GM19455 (cell line): Measurements from ENCODE around the gene ATP1A2.

Source experiments
- ATAC-seq: cut with Tn5 transposase; IDR thresholded peaks from one replicate; pipeline ENCODE4 v1.9.1; 2021; ENCODE audit not compliant: unreplicated experiment

ATP1A2 gene

DNA sequence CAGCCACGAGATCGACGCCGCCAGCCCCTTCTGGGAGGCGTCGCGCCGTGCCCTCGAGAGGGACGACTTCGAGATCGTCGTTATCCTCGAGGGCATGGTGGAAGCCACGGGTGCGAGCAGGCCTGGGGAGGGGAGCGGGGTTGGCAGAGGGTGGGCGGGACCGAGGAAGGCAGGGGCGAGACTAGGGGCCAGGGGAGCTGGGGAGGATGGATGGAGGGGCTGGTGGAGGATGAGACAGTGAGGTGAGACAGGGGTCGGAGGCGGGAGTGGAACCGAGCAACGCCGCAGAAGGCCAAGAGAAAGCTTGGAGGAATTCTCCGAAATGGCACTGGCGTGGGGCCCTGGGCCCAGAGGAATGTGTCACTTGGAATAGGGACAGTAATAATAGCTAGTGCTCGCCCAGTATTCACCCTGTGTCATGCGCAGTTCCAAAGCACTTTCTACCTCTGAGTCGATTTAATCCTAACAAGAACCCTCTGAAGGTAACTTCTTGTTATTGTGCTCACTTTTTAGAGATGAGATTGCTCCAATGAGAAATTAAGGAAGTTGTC lies 30.7 kb upstream of the ATP1A2 start:
- ATAC-seq, result no peak

DNA sequence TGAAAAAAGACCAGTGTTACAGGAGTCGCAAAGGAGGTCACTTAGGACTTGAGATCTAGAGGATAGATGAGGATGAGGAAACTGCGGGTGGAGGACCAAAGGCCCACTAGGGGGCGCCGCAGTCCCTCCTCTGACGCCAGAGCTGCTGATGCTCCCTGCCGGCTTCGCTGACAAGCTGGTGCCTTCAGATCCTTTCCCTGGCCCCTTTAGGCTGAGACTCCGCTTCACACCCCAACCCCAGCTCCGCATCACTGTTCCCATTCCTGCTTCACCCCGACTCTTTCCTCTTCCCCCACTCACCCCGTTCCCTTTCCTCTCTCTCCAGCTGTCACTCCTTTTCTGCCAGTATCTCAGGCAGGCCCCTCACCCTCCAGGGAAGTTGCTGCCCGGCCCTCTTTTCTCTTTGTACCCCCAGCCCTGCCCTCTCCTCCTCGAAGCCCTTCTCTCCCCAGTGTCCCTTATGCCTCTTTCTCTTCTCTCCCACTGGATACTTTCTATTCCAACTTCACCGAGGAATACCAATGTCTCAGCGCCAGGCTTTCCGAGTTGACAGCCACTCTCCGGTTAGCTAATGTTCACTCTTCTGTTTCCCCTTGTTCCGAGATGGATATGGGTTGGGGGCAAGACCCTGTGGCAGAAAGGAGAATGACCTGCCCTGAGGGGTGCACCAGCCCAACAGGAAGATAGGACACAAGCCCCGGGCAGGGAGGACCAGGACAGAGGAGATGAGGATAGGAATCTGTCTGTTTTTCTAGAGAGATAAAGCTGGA lies 29.7 kb upstream of the ATP1A2 start:
- no peak for ATAC-seq

GRCh38 chr1:160086456-160086892 lies 29.1 kb upstream of the ATP1A2 start:
- ATAC-seq, result no peak

GRCh38 chr1:160087118-160087662 lies 28.4 kb upstream of the ATP1A2 start:
- no peak for ATAC-seq

DNA sequence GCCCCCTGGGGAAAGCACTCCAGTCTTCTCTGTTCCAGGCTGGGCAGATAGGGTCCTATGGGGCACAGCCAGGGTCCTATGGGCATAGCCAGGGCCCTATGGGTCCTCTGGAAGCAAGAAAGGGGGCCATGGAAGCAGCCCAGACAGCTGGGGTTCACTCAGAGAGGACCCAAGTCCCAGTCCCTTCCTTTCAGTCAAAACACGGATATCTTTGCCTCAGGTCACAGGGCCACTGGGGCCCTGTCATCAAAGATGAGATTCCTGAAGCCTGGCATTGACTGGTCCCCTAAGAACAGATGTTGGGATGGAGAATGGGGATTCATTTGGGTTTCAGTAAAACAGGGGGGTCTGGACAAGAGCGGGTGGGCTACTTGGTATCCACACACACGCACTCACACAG lies 25.7 kb upstream of the ATP1A2 start:
- ATAC-seq, result no peak

GRCh38 chr1:160090760-160091159 lies 24.8 kb upstream of the ATP1A2 start:
- no peak for ATAC-seq

DNA sequence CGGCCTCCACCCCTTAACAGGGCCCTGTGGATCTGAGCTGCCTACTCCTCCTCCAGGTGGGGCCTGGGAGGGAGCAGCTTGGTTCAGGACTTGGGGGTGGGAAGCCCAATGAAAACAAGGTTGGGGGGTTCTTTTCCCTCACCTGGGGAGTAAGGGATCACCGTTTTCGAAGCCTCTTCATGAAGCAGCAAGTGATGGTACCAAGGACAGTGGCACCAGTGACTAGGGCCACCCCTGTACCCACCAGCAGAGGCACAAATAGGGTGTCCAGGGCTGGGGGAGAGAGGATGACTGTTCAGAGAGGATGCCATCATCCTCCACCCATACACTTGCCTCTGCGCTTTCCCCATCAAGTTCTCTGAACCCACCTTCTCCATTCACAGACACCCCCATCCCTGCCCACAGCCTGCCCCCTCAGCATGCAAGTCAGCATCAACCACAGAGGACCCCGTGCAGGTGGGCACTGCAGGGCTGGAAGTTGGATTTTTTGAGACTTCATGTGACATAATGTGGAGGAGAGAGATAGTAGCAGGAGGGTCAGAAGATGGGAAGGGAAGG lies 23.8 kb upstream of the ATP1A2 start:
- ATAC-seq, result no peak

DNA sequence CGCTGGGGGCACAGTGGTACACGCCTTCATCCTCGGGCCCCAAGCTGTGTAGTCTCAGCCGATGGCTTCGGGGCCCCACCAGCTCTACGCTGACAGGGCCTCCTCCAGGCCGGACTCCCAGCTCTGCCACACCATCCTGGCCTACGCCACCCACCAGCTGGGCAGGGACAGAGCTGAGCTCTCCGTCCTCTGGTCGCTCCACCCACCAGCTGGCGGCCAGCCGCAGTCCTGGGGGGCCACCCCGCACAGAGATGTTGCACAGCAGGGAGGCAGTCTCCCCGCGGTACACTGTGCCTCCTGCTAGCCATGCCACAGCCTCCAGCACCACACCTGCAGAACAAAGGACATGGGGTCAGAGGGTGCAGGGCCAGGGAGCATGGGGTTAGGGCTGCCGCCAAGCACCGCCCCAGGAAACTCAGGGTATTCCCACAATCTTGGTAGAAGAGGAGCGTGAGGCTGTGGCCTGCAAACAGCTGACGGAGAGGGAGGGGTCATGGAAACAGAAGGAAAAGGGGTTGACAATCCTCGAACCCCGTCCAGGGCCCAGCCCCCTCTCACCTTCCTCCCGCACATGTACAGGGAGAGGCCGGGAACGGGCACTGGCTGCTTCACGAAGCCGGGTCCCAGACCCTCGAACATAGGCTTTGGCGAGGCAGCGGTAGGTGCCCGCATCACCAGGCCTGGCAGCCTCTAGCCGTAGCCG lies 23.0 kb upstream of the ATP1A2 start:
- ATAC-seq, result no peak

- no peak for ATAC-seq
Observed at GRCh38 chr1:160093069-160093395, 22.5 kb upstream of the ATP1A2 start.

- ATAC-seq, result no peak
Observed at GRCh38 chr1:160093624-160094290, 21.8 kb upstream of the ATP1A2 start.

- ATAC-seq, result no peak
Observed at GRCh38 chr1:160094291-160094625, 21.3 kb upstream of the ATP1A2 start.

DNA sequence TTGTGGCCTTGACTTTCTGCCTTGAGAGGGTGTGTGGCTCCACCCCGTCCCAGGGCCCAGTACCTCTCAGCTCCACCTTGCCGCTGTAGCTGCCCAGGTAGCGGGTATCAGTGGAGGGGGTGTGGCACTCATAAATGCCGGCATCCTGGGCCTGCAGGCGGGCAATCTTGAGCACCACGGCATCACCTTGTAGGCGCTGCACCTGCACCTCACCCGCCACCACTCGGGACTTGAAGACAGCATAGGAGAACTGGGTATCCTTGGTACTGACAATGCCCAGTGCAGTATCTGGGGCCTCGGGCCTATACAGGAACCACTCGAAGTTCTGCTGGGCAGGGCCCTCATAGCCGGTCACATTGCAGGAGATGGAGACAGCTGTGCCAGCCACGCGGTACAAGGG lies 20.8 kb upstream of the ATP1A2 start:
- ATAC-seq, result no peak

GRCh38 chr1:160095382-160096105 lies 20.0 kb upstream of the ATP1A2 start:
- ATAC-seq, result no peak

- ATAC-seq, result no peak
Observed at GRCh38 chr1:160096274-160097116, 19.1 kb upstream of the ATP1A2 start.

GRCh38 chr1:160097151-160097910 lies 18.2 kb upstream of the ATP1A2 start:
- no peak for ATAC-seq

GRCh38 chr1:160097911-160098851 lies 17.4 kb upstream of the ATP1A2 start, which contains the start of gene IGSF8:
IGSF8 (minus strand) TSS chr1:160098619; CDS start chr1:160098472, 147 bp downstream.
- ATAC-seq, result peak; percentile 53

DNA sequence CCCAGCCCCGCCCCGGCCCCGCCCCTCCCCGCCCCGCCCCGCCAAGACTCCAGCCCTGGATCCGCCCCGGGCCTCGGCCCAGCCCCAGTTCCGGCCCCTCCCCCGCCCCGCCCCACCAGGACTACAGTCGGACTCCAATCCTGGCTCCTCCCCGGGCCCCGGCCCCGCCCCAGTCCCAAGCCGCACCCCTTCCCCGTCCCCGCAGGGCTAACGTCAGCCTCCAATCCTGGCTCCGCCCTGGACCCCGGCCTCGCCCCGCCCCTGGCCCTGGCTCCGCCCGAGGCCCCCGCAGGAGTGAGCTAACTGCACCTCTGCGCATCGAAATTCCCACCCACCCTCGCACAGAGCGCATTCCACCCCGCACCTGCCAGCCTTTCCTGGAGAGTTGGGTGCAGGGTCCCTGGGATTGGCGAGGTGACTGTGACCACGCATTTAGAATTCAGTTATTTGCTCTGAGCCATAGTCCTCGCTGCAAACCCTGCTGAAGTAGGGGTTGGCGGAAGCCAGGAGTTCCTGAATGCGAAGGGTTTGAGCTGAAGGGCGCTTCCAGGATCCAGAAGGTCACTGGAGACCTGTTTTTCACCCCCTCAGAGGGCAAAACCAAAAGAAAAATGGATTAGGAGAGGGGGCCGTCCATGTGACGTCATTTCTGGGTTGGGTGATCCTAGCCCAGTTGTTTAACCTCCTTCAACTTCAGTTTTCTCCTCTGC lies 16.6 kb upstream of the ATP1A2 start:
- ATAC-seq, result peak; percentile 75
